Panc1 (cell line): ENCODE data around the gene SPEG.

Experiments used
- POLR2AphosphoS5 ChIP-seq: IDR thresholded peaks from 2 replicates; pipeline ENCODE4 v1.6.1; 2012; ENCODE audit warnings: mild to moderate bottlenecking, low read depth, low read length, moderate library complexity
- TF ChIP-seq, protein P1 (sequence below): fragments of 450-650 bp; IDR thresholded peaks from 2 replicates; pipeline ENCODE4 v1.5.1; 2017; ENCODE audit warnings: mild to moderate bottlenecking
- TF ChIP-seq, protein P2 (sequence below), 2 experiments: IDR thresholded peaks; 2 replicates each; pipeline ENCODE4 v1.6.1; 2011 to 2012; ENCODE audit warnings: low read depth in 2 of 2, control low read depth in 1 of 2, low read length in 1 of 2, mild to moderate bottlenecking in 1 of 2, moderate library complexity in 1 of 2; ENCODE audit not compliant: insufficient read depth in 1 of 2

DNA sequence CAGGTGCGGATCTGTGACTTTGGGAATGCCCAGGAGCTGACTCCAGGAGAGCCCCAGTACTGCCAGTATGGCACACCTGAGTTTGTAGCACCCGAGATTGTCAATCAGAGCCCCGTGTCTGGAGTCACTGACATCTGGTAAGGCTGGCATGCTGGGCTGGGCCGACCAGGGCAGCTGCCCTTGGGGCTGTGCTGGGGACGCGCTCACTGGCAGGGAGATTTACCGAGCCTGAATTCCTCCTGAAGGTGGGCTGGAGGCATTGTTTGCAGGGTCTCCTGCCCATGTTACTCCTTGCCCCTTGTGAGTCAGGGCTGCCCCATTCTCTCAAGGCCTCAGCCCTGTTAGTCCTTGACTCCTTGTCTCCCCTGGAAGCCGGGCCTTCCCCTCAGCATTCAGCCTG, 45.4 kb downstream of the SPEG start:
- TF ChIP-seq, protein P1, sequence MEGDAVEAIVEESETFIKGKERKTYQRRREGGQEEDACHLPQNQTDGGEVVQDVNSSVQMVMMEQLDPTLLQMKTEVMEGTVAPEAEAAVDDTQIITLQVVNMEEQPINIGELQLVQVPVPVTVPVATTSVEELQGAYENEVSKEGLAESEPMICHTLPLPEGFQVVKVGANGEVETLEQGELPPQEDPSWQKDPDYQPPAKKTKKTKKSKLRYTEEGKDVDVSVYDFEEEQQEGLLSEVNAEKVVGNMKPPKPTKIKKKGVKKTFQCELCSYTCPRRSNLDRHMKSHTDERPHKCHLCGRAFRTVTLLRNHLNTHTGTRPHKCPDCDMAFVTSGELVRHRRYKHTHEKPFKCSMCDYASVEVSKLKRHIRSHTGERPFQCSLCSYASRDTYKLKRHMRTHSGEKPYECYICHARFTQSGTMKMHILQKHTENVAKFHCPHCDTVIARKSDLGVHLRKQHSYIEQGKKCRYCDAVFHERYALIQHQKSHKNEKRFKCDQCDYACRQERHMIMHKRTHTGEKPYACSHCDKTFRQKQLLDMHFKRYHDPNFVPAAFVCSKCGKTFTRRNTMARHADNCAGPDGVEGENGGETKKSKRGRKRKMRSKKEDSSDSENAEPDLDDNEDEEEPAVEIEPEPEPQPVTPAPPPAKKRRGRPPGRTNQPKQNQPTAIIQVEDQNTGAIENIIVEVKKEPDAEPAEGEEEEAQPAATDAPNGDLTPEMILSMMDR, result no peak
- TF ChIP-seq POLR2AphosphoS5, result no peak
- TF ChIP-seq, protein P2, sequence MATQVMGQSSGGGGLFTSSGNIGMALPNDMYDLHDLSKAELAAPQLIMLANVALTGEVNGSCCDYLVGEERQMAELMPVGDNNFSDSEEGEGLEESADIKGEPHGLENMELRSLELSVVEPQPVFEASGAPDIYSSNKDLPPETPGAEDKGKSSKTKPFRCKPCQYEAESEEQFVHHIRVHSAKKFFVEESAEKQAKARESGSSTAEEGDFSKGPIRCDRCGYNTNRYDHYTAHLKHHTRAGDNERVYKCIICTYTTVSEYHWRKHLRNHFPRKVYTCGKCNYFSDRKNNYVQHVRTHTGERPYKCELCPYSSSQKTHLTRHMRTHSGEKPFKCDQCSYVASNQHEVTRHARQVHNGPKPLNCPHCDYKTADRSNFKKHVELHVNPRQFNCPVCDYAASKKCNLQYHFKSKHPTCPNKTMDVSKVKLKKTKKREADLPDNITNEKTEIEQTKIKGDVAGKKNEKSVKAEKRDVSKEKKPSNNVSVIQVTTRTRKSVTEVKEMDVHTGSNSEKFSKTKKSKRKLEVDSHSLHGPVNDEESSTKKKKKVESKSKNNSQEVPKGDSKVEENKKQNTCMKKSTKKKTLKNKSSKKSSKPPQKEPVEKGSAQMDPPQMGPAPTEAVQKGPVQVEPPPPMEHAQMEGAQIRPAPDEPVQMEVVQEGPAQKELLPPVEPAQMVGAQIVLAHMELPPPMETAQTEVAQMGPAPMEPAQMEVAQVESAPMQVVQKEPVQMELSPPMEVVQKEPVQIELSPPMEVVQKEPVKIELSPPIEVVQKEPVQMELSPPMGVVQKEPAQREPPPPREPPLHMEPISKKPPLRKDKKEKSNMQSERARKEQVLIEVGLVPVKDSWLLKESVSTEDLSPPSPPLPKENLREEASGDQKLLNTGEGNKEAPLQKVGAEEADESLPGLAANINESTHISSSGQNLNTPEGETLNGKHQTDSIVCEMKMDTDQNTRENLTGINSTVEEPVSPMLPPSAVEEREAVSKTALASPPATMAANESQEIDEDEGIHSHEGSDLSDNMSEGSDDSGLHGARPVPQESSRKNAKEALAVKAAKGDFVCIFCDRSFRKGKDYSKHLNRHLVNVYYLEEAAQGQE (IDR thresholded peaks at IDR 0.05; ENCODE audit: insufficient read depth in 1 of 2, low read depth in 2 of 2, low read length in 1 of 2), result no peak
